Vagina (tissue), 2 donors: ENCODE results near the gene ENO4. TPM values are rescaled to one million over a fixed set of nuclear protein-coding genes. Genes with fewer than 3 reads are reported as not detected.

Experiments
- DNase-seq, 2 donors: peaks; one replicate each; pipeline ENCODE4 v3.0.0-alpha.2; 2017; ENCODE audit errors: extremely low spot score in 2 of 2
- H3K27ac ChIP-seq: fragments of 200-600 bp; sonication (generic); one replicate; pipeline ENCODE4 v1.5.1; 2019
- H3K27me3 ChIP-seq: fragments of 200-600 bp; sonication (generic); one replicate; pipeline ENCODE4 v1.5.1; 2019
- H3K36me3 ChIP-seq, 2 donors: fragments of 200-600 bp; sonication (generic); one replicate each; pipeline ENCODE4 v1.5.1; 2017 to 2019
- H3K4me1 ChIP-seq: fragments of 200-600 bp; sonication (generic); one replicate; pipeline ENCODE4 v1.5.1; 2019
- H3K4me3 ChIP-seq, 2 donors: fragments of 200-600 bp; sonication (generic); 1 replicate in 1 of 2; 2 replicates in 1 of 2; pipeline ENCODE4 v1.5.1; 2016 to 2019
- H3K9me3 ChIP-seq: fragments of 200-600 bp; sonication (generic); one replicate; pipeline ENCODE4 v1.5.1; 2019
- POLR2A ChIP-seq, 2 donors: fragments of 450-650 bp; IDR thresholded peaks; one replicate each; pipeline ENCODE4 v1.6.1; 2017; ENCODE audit warnings: antibody characterized with exemption in 2 of 2, mild to moderate bottlenecking in 2 of 2, moderate library complexity in 2 of 2
- POLR2AphosphoS5 ChIP-seq, 2 donors: sonication (generic); formaldehyde crosslinking; IDR thresholded peaks; one replicate each; pipeline ENCODE4 v1.9.0; 2017; ENCODE audit warnings: antibody characterized with exemption in 2 of 2, mild to moderate bottlenecking in 2 of 2, low read depth in 1 of 2; ENCODE audit not compliant: insufficient read depth in 1 of 2
- intact Hi-C: fragments of 100-400 bp; cut with DNase I; formaldehyde crosslinking; loops from one replicate; pipeline ENCODE4 v1.15.1; 2023
- total RNA-seq: library from RNA; depleted of rRNA; stranded (reverse); fragments of >200 nt; gene quantifications from one replicate; pipeline ENCODE4 v1.2.3, GENCODE V29; 2016
- TF ChIP-seq, protein P1 (sequence below), 3 experiments: fragments of 450-650 bp in 2 of 3; fragments of 200-600 bp in 1 of 3; sonication (generic) in 1 of 3; IDR thresholded peaks; one replicate each; pipeline ENCODE4 v1.5.1; 2017 to 2019; ENCODE audit warnings: antibody characterized with exemption in 3 of 3, mild to moderate bottlenecking in 2 of 3, moderate library complexity in 2 of 3

The ENO4 gene
- total RNA-seq, 1 donor from 2014 or later, result not detected

GRCh38 chr10:116917481-116917880, 68.2 kb downstream of the ENO4 start:
- Histone ChIP-seq H3K9me3 (no peaks in the 10 kb centered on the region), H3K27me3 (no peaks in the 10 kb centered on the region), H3K36me3 (no peaks in the 10 kb centered on the region), H3K27ac (no peak overlapping the region), H3K4me3 (no peak overlapping the region), H3K4me1 (no peaks in the 10 kb centered on the region)
- TF ChIP-seq POLR2A (IDR thresholded peaks at IDR 0.05) (no peak), POLR2AphosphoS5 (IDR thresholded peaks at IDR 0.05; ENCODE audit: insufficient read depth in 1 of 2, low read depth in 1 of 2) (no peak)
- TF ChIP-seq, protein P1, sequence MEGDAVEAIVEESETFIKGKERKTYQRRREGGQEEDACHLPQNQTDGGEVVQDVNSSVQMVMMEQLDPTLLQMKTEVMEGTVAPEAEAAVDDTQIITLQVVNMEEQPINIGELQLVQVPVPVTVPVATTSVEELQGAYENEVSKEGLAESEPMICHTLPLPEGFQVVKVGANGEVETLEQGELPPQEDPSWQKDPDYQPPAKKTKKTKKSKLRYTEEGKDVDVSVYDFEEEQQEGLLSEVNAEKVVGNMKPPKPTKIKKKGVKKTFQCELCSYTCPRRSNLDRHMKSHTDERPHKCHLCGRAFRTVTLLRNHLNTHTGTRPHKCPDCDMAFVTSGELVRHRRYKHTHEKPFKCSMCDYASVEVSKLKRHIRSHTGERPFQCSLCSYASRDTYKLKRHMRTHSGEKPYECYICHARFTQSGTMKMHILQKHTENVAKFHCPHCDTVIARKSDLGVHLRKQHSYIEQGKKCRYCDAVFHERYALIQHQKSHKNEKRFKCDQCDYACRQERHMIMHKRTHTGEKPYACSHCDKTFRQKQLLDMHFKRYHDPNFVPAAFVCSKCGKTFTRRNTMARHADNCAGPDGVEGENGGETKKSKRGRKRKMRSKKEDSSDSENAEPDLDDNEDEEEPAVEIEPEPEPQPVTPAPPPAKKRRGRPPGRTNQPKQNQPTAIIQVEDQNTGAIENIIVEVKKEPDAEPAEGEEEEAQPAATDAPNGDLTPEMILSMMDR (IDR thresholded peaks at IDR 0.05), result no peak
- DNase-seq, result no peak
- intact Hi-C loops, result no loop called here

- Histone ChIP-seq H3K4me3 (no peak overlapping the region), H3K27ac (no peak overlapping the region), H3K9me3 (no peaks in the 10 kb centered on the region), H3K36me3 (no peaks in the 10 kb centered on the region), H3K27me3 (no peaks in the 10 kb centered on the region), H3K4me1 (no peaks in the 10 kb centered on the region)
- intact Hi-C loops, result no loop called here
- DNase-seq, result no peak
- TF ChIP-seq POLR2AphosphoS5 (IDR thresholded peaks at IDR 0.05; ENCODE audit: insufficient read depth in 1 of 2, low read depth in 1 of 2) (no peak), POLR2A (IDR thresholded peaks at IDR 0.05) (no peak)
- TF ChIP-seq, protein P1 (IDR thresholded peaks at IDR 0.05), result no peak
Measured at GRCh38 chr10:116918583-116918982, 69.3 kb downstream of the ENO4 start.

GRCh38 chr10:116919164-116919563, 69.9 kb downstream of the ENO4 start:
- H3K9me3 ChIP-seq, result no peaks in the 10 kb centered on the region
- H3K4me3 ChIP-seq, result no peak overlapping the region
- intact Hi-C loops, result no loop called here
- H3K4me1 ChIP-seq, result no peaks in the 10 kb centered on the region
- H3K36me3 ChIP-seq, result no peaks in the 10 kb centered on the region
- no peak for TF ChIP-seq POLR2A (IDR thresholded peaks at IDR 0.05)
- no peak for TF ChIP-seq POLR2AphosphoS5 (IDR thresholded peaks at IDR 0.05; ENCODE audit: insufficient read depth in 1 of 2, low read depth in 1 of 2)
- TF ChIP-seq, protein P1 (IDR thresholded peaks at IDR 0.05), result no peak
- no peak for DNase-seq
- H3K27me3 ChIP-seq, result no peaks in the 10 kb centered on the region
- no peak overlapping the region for H3K27ac ChIP-seq

- TF ChIP-seq POLR2AphosphoS5 (IDR thresholded peaks at IDR 0.05; ENCODE audit: insufficient read depth in 1 of 2, low read depth in 1 of 2) (no peak), POLR2A (IDR thresholded peaks at IDR 0.05) (no peak)
- TF ChIP-seq, protein P1 (IDR thresholded peaks at IDR 0.05), result no peak
- H3K4me3 ChIP-seq, result no peak overlapping the region
- no peaks in the 10 kb centered on the region for H3K4me1 ChIP-seq
- no peak for DNase-seq
- intact Hi-C loops, result no loop called here
- no peaks in the 10 kb centered on the region for H3K9me3 ChIP-seq
- H3K27ac ChIP-seq, result no peak overlapping the region
- H3K27me3 ChIP-seq, result no peaks in the 10 kb centered on the region
- no peaks in the 10 kb centered on the region for H3K36me3 ChIP-seq
Measured at GRCh38 chr10:116919706-116920105, 70.4 kb downstream of the ENO4 start.

DNA sequence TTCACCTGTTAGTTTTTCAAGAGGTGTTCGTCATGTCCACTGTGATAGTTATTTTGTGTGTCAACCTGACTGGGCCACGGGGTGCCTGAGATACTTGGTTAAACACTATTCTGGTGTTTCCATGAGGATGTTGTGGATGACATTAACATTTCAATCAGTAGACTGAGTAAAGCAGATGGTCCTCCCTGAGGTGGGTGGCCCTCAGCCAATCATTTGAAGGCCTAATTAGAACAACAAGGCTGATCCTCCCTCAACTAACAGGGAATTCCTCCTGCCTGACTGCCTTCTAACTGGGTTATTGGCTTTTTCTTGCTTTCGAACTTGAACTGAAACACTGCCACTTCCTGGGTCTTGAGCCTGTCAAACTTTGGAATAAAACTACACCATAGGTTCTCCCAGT, 75.8 kb downstream of the ENO4 start:
- Histone ChIP-seq H3K27ac (no peak overlapping the region), H3K4me3 (no peak overlapping the region), H3K27me3 (no peaks in the 10 kb centered on the region), H3K4me1 (no peaks in the 10 kb centered on the region), H3K36me3 (no peaks in the 10 kb centered on the region), H3K9me3 (no peaks in the 10 kb centered on the region)
- TF ChIP-seq POLR2A (IDR thresholded peaks at IDR 0.05), result no peak
- DNase-seq, result no peak
- intact Hi-C loops, result no loop called here

DNA sequence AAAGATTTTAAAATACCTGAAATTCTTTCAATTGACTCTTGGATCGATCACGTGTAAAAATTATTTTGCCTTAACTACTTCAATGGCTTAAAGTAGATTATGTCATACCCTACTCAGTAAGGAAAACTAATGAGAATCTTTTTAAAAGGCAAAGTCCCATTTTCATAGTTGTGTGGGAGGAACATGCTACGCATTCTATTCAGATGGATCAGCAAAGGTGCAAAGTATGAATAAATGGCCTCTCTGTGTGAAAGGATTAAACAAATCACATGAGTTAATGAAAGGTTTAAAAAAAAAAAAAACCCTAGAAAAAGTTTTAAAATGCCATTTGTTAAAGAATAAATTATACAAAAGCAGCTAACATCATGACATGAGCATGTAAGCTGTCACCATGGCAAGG, 77.1 kb downstream of the ENO4 start:
- intact Hi-C loops, result no loop called here

More for the DNA sequence above, 77.1 kb downstream of the ENO4 start:
- no peak for DNase-seq
- H3K9me3 ChIP-seq, result no peaks in the 10 kb centered on the region
- no peaks in the 10 kb centered on the region for H3K36me3 ChIP-seq
- H3K4me1 ChIP-seq, result no peaks in the 10 kb centered on the region
- no peak for TF ChIP-seq POLR2AphosphoS5 (IDR thresholded peaks at IDR 0.05; ENCODE audit: insufficient read depth in 1 of 2, low read depth in 1 of 2)
- no peak for TF ChIP-seq POLR2A (IDR thresholded peaks at IDR 0.05)
- TF ChIP-seq, protein P1 (IDR thresholded peaks at IDR 0.05), result no peak
- no peaks in the 10 kb centered on the region for H3K27me3 ChIP-seq
- H3K4me3 ChIP-seq, result no peak overlapping the region
- H3K27ac ChIP-seq, result no peak overlapping the region
